SK-N-MC (cell line): ENCODE measurements around the gene PAN3.

ENCODE experiments used
- EZH2 ChIP-seq: fragments of 200-600 bp; sonication (generic); IDR thresholded peaks from one replicate; pipeline ENCODE4 v1.6.1; 2017; ENCODE audit warnings: antibody characterized with exemption
- POLR2AphosphoS5 ChIP-seq: IDR thresholded peaks from 2 replicates; pipeline ENCODE4 v1.6.1; 2012; ENCODE audit warnings: mild to moderate bottlenecking, low read depth, low read length, borderline replicate concordance

DNA sequence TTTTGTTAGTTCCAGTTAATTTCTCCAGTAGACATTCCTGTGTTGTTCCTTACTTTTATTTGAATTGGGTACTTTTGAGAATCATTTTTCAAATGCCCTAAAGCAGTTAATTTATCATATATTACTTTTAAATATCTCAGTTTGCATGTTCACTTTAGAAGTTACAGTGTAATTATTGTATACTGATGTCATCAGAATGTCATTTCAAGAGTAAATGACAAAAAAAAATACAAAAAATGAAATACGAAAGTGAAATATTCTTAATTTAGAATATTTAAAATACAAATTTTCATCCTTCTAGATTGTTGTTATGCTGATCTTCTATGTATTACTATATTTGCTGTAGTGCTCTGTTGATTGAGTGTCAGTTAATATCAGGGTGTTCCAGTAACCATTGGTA lies 114.2 kb downstream of the PAN3 start:
- TF ChIP-seq POLR2AphosphoS5 = no peak
- TF ChIP-seq EZH2 = no peak
